SK-N-SH treated with all-trans-retinoic acid at 6 μM for 48 hours (cell line): ENCODE data around the gene RAC3.

Experiments used
- ESRRG ChIP-seq: fragments of 250-450 bp; sonication (Bioruptor Pico); IDR thresholded peaks from 2 replicates; pipeline ENCODE4 v1.6.1; 2021; ENCODE audit warnings: mild to moderate bottlenecking
- GLIS3 ChIP-seq: fragments of 250-450 bp; sonication (Bioruptor Pico); IDR thresholded peaks from 2 replicates; pipeline ENCODE4 v1.5.0; 2020; ENCODE audit warnings: mild to moderate bottlenecking, moderate library complexity
- PATZ1 ChIP-seq: fragments of 250-450 bp; sonication (Bioruptor Pico); IDR thresholded peaks from 2 replicates; pipeline ENCODE4 v1.8.0; 2020; ENCODE audit warnings: mild to moderate bottlenecking, moderate library complexity, borderline replicate concordance
- PPARA ChIP-seq: fragments of 250-450 bp; sonication (Bioruptor Pico); IDR thresholded peaks from 2 replicates; pipeline ENCODE4 v1.5.0; 2020; ENCODE audit warnings: mild to moderate bottlenecking, borderline replicate concordance
- SNAI2 ChIP-seq: fragments of 250-450 bp; sonication (Bioruptor Pico); IDR thresholded peaks from 2 replicates; pipeline ENCODE4 v1.5.0; 2020; ENCODE audit warnings: mild to moderate bottlenecking, moderate library complexity
- TSHZ2 ChIP-seq: fragments of 250-450 bp; sonication (Bioruptor Pico); IDR thresholded peaks from 2 replicates; pipeline ENCODE4 v1.5.0; 2020; ENCODE audit warnings: mild to moderate bottlenecking, moderate library complexity
- ZC3H10 ChIP-seq: fragments of 250-450 bp; sonication (Bioruptor Pico); IDR thresholded peaks from 2 replicates; pipeline ENCODE4 v1.5.1; 2021; ENCODE audit warnings: mild to moderate bottlenecking, moderate library complexity
- ZFP3 ChIP-seq: fragments of 250-450 bp; sonication (Bioruptor Pico); IDR thresholded peaks from 2 replicates; pipeline ENCODE4 v1.5.0; 2020; ENCODE audit warnings: mild to moderate bottlenecking, moderate library complexity
- ZFP30 ChIP-seq: fragments of 450-650 bp; formaldehyde crosslinking; IDR thresholded peaks from 2 replicates; pipeline ENCODE4 v1.5.0; 2022; ENCODE audit warnings: mild to moderate bottlenecking, moderate library complexity
- ZNF565 ChIP-seq: fragments of 450-650 bp; formaldehyde crosslinking; conservative IDR thresholded peaks from 2 replicates; pipeline ENCODE4 v1.5.0; 2020; ENCODE audit warnings: low read depth, mild to moderate bottlenecking, moderate library complexity
- ZNF8 ChIP-seq: fragments of 450-650 bp; formaldehyde crosslinking; IDR thresholded peaks from 2 replicates; pipeline ENCODE4 v1.5.0; 2020; ENCODE audit warnings: mild to moderate bottlenecking, moderate library complexity
- TF ChIP-seq, protein P1 (sequence below): fragments of 250-450 bp; sonication (Bioruptor Pico); IDR thresholded peaks from 2 replicates; pipeline ENCODE4 v1.5.1; 2021; ENCODE audit warnings: mild to moderate bottlenecking, moderate library complexity
- TF ChIP-seq, protein P2 (sequence below): fragments of 250-450 bp; sonication (Bioruptor Pico); IDR thresholded peaks from 2 replicates; pipeline ENCODE4 v1.5.1; 2020; ENCODE audit warnings: low read depth, mild to moderate bottlenecking, moderate library complexity

- TF ChIP-seq ZNF8: no peak
- TF ChIP-seq ZNF565 (CRISPR knock-in tag): no peak
- no peak for TF ChIP-seq ESRRG
- TF ChIP-seq ZC3H10 (CRISPR knock-in tag): no peak
- TF ChIP-seq ZFP3 (CRISPR knock-in tag): no peak
- TF ChIP-seq TSHZ2 (CRISPR knock-in tag): no peak
- TF ChIP-seq SNAI2: no peak
- no peak for TF ChIP-seq PATZ1 (CRISPR knock-in tag)
- TF ChIP-seq GLIS3 (CRISPR knock-in tag): no peak
- no peak for TF ChIP-seq PPARA
- TF ChIP-seq ZFP30: no peak
- TF ChIP-seq, protein P1, sequence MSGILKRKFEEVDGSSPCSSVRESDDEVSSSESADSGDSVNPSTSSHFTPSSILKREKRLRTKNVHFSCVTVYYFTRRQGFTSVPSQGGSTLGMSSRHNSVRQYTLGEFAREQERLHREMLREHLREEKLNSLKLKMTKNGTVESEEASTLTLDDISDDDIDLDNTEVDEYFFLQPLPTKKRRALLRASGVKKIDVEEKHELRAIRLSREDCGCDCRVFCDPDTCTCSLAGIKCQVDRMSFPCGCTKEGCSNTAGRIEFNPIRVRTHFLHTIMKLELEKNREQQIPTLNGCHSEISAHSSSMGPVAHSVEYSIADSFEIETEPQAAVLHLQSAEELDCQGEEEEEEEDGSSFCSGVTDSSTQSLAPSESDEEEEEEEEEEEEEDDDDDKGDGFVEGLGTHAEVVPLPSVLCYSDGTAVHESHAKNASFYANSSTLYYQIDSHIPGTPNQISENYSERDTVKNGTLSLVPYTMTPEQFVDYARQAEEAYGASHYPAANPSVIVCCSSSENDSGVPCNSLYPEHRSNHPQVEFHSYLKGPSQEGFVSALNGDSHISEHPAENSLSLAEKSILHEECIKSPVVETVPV (CRISPR knock-in tag): no peak
- TF ChIP-seq, protein P2, sequence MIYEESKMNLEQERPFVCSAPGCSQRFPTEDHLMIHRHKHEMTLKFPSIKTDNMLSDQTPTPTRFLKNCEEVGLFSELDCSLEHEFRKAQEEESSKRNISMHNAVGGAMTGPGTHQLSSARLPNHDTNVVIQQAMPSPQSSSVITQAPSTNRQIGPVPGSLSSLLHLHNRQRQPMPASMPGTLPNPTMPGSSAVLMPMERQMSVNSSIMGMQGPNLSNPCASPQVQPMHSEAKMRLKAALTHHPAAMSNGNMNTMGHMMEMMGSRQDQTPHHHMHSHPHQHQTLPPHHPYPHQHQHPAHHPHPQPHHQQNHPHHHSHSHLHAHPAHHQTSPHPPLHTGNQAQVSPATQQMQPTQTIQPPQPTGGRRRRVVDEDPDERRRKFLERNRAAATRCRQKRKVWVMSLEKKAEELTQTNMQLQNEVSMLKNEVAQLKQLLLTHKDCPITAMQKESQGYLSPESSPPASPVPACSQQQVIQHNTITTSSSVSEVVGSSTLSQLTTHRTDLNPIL (CRISPR knock-in tag): no peak
Observed at GRCh38 chr17:82053556-82054263, 22.2 kb downstream of the RAC3 start.
